LNCaP clone FGC (cell line): Measurements from ENCODE around the gene ATXN1.

Experiments used
- DNase-seq: peaks from one replicate; pipeline ENCODE4 v3.0.0-alpha.2; 2011; ENCODE audit warnings: low read depth
- H3K4me3 ChIP-seq: 2 replicates; pipeline ENCODE4 v1.5.1; 2011; ENCODE audit warnings: mild to moderate bottlenecking, low read depth, low read length, control low read depth
- CTCF ChIP-seq: IDR thresholded peaks from 2 replicates; pipeline ENCODE4 v1.5.1; 2012; ENCODE audit warnings: mild to moderate bottlenecking; ENCODE audit not compliant: control insufficient read depth, insufficient read depth; ENCODE audit errors: extremely low read depth

Gene ATXN1

GRCh38 chr6:16277101-16277981 lies 483.9 kb downstream of the ATXN1 start:
- DNase-seq: no peak
- 0 out of 2 replicates have a peak, but pooled peaks have one; percentile 4 for TF ChIP-seq CTCF
- no peak overlapping the region for H3K4me3 ChIP-seq

DNA sequence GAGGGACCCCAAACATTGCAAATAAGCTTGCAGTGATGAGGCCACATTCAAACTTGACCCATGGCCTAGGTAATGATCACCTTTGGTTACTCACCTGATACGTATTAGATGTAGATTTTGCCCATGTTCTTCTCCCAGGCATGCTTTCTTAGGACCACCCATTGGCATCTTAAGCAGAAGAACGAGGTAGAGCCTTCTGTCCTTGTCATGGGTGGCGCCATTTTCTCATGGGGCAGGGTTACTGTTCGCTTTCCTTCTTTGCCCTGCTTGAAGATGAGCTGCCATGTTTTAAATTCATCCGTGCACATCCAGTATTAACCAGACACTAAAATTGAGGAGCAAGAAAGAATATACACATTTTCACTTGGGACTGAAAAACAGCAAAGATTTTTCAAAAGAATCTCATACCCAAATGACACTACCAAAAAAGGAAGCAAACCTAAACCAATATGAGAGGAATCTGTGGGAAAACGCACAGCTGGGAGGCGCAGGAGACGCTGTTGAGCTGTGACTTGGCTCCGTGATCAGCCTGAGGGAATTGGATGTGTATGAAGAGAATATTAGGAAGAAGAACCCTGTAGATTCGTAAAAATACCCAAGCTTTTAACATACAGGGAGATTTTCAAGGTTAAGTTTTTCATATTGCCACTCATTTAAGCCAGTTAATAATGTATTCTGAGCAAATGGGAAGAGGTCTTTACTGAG lies 486.2 kb downstream of the ATXN1 start:
- no peak overlapping the region for H3K4me3 ChIP-seq
- no peak for DNase-seq
- TF ChIP-seq CTCF: no peak

DNA sequence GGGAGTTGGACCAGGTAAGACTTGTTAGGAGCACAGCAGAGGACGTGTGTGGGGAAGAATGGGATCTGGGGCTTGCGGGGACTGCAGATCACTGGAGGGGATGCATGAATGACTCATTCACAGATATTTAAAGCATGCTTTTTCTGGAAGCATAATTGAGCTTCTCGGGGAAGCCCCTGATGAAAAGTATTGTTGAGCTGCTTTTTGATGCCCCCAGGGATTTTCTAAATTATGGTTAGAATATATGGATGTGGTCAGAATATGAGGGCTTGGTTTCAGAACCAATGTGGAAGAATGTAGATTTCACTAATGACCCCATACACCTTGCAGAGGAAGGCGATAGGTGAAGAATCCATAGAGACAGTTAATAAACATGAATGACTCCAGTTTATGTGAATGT lies 486.8 kb downstream of the ATXN1 start:
- TF ChIP-seq CTCF: no peak
- DNase-seq: no peak
- H3K4me3 ChIP-seq: no peak overlapping the region

DNA sequence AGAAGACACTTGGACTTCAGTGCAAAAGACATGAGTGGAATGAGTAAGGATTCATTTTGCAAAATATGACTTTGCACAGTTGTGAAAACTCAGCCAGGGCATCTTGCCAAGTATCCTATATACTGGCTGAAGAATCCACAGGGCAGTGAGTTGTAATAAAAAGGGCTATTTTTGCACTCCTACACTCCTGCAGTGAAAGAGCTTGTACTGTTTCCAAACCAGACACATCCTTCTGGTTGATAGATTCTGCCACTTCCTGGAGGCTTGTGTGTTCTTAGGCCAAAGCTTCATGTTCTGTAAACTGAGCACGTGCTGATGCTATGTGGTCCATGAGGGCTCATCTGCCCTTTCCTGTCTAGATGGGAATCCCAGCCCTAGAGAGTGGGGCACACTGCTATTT lies 488.0 kb downstream of the ATXN1 start:
- DNase-seq: no peak
- TF ChIP-seq CTCF: no peak
- no peak overlapping the region for H3K4me3 ChIP-seq

GRCh38 chr6:16272201-16272600 lies 489.1 kb downstream of the ATXN1 start:
- no peak overlapping the region for H3K4me3 ChIP-seq
- DNase-seq: no peak
- TF ChIP-seq CTCF: no peak

DNA sequence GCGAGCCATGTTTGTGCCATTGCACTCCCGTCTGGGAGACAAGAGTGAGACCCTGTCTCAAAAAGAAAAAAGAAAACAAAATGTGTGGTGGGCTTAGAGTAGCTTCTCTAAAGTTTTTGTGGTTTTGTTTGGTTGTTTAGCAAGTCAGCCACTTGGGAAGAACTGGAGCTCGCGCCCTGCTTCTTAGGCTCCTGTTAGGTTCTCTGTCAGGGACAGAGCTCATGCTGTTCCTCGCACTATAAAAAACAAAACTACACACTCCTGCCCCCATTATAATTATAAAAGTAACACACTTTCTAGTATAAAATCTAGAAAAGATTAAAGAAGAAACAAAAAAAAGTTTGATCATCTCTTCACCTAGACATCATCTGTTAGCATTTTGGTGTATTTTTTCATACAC lies 489.8 kb downstream of the ATXN1 start:
- no peak for TF ChIP-seq CTCF
- no peak for DNase-seq
- no peak overlapping the region for H3K4me3 ChIP-seq
